GM13976 (cell line): ENCODE measurements around the gene SP1.
"Not testable (repeated sequence)": the region's sequence is repeated elsewhere in the genome, so short reads cannot be mapped to it uniquely, and the experiment has no call there.

Source experiments
- DNase-seq: peaks from one replicate; pipeline ENCODE4 v3.0.0; 2012; ENCODE audit warnings: low spot score
- in situ Hi-C: fragments of 300-500 bp; cut with MboI; formaldehyde crosslinking; loops from one replicate; pipeline ENCODE4 v1.12.0; 2022; ENCODE audit warnings: low sequenced_read_pairs, mixed read lengths, inconsistent platforms; ENCODE audit not compliant: unreplicated experiment
- TF ChIP-seq, protein P1 (sequence below): IDR thresholded peaks from 2 replicates; pipeline ENCODE4 v1.5.1; 2012; ENCODE audit warnings: borderline replicate concordance, mild to moderate bottlenecking; ENCODE audit not compliant: insufficient read depth; ENCODE audit errors: extremely low read depth, missing control alignments, control extremely low read depth

SP1 gene

DNA sequence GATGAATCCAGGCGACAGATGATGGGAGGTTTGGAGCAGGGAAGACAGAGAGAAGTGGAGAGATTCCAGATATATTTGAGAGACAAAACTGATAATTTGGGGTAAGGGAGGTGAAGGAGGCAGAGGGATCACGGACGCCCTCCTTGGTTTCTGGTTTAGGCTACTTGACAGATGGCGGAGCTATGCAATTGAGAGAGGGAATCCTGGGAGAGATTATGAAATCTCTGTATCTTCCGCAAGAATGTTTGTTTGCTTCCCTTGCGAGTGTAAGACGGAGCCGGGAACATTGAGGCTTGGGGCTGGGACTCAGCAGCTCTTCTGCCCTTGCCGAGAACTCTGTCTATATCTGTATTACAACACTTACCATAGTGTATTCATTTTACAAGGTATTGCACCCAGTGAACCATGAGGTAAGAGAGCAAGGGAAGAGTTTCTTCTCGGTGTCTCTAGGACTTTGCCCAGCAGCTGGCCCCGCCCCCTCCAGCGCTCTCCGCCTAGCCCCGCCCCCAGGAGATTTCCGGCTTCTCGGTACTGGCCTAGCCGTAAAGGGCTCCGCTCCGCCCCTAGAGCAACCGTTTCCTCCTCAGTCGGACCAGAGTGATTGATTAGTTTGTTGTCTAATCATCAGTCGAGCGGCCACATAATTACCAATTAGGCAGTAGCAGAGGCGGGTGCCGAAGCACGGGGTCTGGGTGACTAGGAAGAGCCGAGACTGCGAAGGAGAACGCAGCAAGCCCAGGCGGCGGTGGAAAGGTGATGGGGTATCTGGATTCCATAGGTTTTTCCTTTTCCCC is 61.3 kb downstream of the SP1 start, which contains the start of gene PRR13:
TSS of gene PRR13 (plus strand) at position 695 of the 794 bp plus-strand sequence. CDS start 981 bp downstream, outside the sequence.
- TF ChIP-seq, protein P1, sequence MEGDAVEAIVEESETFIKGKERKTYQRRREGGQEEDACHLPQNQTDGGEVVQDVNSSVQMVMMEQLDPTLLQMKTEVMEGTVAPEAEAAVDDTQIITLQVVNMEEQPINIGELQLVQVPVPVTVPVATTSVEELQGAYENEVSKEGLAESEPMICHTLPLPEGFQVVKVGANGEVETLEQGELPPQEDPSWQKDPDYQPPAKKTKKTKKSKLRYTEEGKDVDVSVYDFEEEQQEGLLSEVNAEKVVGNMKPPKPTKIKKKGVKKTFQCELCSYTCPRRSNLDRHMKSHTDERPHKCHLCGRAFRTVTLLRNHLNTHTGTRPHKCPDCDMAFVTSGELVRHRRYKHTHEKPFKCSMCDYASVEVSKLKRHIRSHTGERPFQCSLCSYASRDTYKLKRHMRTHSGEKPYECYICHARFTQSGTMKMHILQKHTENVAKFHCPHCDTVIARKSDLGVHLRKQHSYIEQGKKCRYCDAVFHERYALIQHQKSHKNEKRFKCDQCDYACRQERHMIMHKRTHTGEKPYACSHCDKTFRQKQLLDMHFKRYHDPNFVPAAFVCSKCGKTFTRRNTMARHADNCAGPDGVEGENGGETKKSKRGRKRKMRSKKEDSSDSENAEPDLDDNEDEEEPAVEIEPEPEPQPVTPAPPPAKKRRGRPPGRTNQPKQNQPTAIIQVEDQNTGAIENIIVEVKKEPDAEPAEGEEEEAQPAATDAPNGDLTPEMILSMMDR: no peak
- DNase-seq: peak; percentile 97
- in situ Hi-C loops: no loop called here

DNA sequence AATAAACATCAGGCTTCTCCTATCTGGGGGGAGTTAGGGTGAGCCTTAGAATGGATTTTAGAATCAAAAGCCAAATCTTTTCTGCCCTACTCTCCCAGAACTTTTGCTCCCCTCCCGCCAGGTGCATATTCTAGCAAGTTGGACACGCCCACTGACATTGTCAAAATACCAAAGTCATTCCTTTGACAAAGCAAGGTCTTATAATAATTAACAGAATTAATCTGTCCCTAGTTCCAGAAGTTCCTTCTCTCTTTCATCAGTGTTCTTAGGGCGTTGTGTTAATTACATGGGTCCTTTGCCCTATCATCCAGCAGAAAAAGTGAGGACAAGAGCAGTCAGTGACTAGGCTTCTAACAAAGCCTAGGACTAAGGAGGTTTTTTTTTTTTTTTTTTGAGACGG is 64.0 kb downstream of the SP1 start:
- in situ Hi-C loops: no loop called here
- TF ChIP-seq, protein P1: no peak
- no peak for DNase-seq

DNA sequence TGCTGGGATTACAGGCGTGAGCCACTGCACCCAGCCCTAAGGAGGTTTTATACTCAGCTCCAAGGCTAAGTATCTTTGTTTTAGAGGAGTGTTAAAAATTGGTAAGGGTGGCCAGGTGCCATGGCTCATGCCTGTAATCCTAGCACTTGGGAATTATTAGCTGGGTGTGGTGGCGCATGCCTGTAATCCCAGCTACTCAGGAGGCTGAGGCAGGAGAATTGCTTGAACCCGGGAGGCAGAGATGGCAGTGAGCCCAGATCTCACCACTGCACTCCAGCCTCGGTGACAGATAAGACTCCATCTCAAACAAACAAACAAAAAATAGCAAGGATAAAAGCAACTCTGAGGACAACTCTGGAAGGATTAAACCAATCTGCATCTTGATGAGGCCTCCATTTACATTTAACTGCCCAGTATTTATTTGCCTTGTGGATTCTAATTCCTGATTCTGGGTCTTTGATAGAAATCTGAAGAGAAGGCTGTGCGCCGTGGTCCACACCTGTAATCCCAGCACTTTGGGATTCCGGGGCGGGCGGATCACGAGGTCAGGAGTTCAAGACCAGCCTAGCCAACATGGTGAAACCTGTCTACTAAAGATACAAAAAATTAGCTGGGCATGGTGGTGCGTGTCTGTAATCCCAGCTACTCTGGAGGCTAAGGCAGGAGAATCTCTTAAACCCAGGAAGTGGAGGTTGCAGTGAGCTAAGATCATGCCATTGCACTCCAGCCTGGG is 64.8 kb downstream of the SP1 start:
- in situ Hi-C loops, DNase-seq: not testable (repeated sequence)

DNA sequence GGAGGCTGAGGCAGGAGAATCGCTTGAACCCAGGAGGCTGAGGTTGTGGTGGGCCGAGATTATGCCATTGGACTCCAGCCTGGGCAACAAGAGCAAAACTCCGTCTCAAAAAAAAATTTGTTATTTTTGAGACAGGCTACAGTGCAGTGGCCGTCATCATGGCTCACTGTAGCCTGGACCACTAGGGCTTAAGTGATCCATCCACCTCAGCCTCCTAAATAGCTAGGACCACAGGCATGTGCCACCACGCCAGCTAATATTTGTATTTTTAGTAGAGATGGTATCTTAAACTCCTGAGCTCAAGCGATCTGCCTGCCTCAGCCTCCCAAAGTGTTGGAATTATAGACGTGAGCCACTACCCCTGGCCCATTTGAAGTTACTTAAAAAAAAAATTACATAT is 71.0 kb downstream of the SP1 start:
- TF ChIP-seq, protein P1: no peak
- in situ Hi-C loops: no loop called here
- no peak for DNase-seq

DNA sequence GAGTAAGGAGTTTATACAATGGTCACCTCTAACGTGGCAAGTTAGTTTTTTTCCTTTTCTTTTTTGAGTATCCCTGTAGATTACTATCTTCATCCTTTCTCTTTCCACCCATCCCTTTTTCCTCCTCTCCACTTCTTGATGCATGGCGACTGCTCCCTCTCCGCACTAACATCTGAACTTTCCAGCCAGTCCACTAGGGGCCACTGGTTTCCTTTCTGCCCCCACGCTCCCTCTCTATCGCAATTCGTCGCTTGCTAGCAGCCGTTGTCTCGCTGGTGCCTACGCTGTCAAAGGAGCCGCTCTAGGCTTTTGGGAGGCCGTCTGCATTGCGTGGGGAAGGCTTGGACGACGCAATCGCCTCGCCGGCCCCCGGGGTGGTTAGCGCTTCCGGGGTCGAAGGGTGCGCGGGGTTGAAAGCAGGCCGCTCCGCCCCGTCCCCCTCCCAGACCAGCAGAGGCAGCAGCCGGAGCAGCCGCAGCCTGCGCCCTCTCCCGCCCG is 71.7 kb downstream of the SP1 start, which contains the start of gene PCBP2:
TSS of gene PCBP2 (plus strand) at position 442 of the 498 bp plus-strand sequence. CDS start 2,699 bp downstream, outside the sequence.
- TF ChIP-seq, protein P1: peak; percentile 91
- in situ Hi-C loops: no loop called here
- DNase-seq: peak; percentile 97

DNA sequence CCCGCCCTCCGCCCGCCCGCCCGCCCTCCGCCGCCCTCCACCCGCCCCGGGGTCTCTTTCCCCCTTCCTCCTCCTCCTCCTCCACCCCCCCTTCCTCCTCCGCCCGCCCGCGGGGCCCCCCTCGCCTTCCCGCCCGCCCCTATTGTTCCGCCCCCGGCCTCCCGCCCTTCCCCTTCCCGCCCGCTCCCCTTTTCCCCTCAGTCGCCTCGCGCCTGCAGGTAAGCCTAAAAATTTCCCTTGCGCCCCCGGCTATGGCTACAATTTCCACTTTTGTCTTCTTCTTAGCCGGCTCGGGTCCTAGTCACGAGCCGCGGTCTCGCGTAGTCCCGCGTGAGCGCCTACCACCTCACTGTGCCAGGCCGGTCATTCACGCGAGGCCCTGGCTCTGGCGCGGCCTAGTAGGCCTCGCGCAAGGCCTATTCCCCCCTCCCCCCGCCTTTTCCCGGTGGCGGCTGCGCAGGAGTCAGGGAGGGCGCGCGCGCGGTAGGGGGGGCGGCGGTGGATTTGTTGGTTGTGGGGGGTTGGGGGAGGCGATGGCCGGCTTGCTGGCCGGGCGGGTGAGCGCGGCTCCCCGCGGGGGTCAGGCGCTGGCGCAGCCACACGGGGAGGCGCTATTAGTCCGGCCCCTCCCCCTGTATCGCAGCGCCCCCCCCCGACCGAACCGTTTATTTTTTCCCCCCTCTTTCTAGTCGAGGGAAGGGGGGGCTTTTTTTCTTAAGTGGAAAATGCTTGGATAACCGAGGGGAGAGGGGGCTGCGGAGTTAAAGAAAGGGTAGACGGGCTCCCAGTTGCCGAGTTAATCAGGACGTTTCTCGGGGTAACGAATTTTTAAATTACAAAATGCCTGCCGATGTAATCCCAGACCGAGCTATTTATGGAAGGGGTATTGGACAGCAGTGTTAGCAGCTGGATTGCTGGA is 72.4 kb downstream of the SP1 start:
- DNase-seq: peak; percentile 87
- TF ChIP-seq, protein P1: peak; percentile 41
- in situ Hi-C loops: no loop called here
